K562 (cell line): ENCODE measurements around the gene SHFL. TPM values are rescaled to one million over a fixed set of nuclear protein-coding genes. Genes with fewer than 3 reads are reported as not detected.
A peak's percentile ranks its signal among the peaks of the same experiment; 100 is the strongest.

ENCODE experiments used
- CBX3 ChIP-seq, 2 experiments: IDR thresholded peaks; 1 replicate in 1 of 2; 2 replicates in 1 of 2; pipeline ENCODE4 v1.6.1; 2012; ENCODE audit warnings: inconsistent platforms in 2 of 2, low read length in 2 of 2, borderline replicate concordance in 1 of 2, control low read depth in 1 of 2
- CHAMP1 ChIP-seq: fragments of 450-650 bp; IDR thresholded peaks from 2 replicates; pipeline ENCODE4 v1.6.1; 2016; ENCODE audit warnings: mild to moderate bottlenecking
- E2F5 ChIP-seq: sonication (generic); formaldehyde crosslinking; IDR thresholded peaks from 2 replicates; pipeline ENCODE4 v1.8.0; 2022; ENCODE audit warnings: mild to moderate bottlenecking, missing genetic modification reagents
- FOXJ2 ChIP-seq: fragments of 200-800 bp; sonication (Bioruptor generic); IDR thresholded peaks from 2 replicates; pipeline ENCODE4 v1.6.1; 2016; ENCODE audit warnings: missing genetic modification characterization, missing compliant biosample characterization
- FUS ChIP-seq: fragments of 200-400 bp; formaldehyde crosslinking; optimal IDR thresholded peaks from 2 replicates; pipeline ENCODE3; 2017; ENCODE audit warnings: low read depth, low read length
- IFI16 ChIP-seq: fragments of 250-450 bp; sonication (Bioruptor Pico); IDR thresholded peaks from 2 replicates; pipeline ENCODE4 v2.1.2; 2022; ENCODE audit warnings: mild to moderate bottlenecking, inconsistent platforms
- POLR2G ChIP-seq: fragments of 200-400 bp; formaldehyde crosslinking; IDR thresholded peaks from 2 replicates; pipeline ENCODE4 v1.6.1; 2017; ENCODE audit warnings: low read depth, mild to moderate bottlenecking, antibody characterized with exemption, low read length, moderate library complexity
- USF2 ChIP-seq: sonication (generic); formaldehyde crosslinking; IDR thresholded peaks from 2 replicates; pipeline ENCODE4 v1.5.0; 2020; ENCODE audit warnings: missing genetic modification reagents
- XRCC3 ChIP-seq: fragments of 450-650 bp; IDR thresholded peaks from 2 replicates; pipeline ENCODE4 v1.6.1; 2017; ENCODE audit warnings: mild to moderate bottlenecking, moderate library complexity
- ZBTB49 ChIP-seq: sonication (generic); formaldehyde crosslinking; IDR thresholded peaks from 2 replicates; pipeline ENCODE4 v1.8.0; 2022; ENCODE audit warnings: missing genetic modification reagents, mild to moderate bottlenecking, borderline replicate concordance
- ZC3H11A ChIP-seq: IDR thresholded peaks from 2 replicates; pipeline ENCODE4 v1.6.1; 2012; ENCODE audit warnings: low read depth, low read length, improper control_type of control experiment
- ZNF184 ChIP-seq: sonication (generic); formaldehyde crosslinking; IDR thresholded peaks from 2 replicates; pipeline ENCODE4 v1.5.0; 2020; ENCODE audit warnings: missing genetic modification reagents
- polyA plus RNA-seq, 8 experiments: library from polyadenylated mRNA; depleted of rRNA in 4 of 8; stranded (reverse) in 5 of 8; unstranded in 3 of 8; fragments of >200 nt; fragmentation: Nextera tagmentation in 2 of 8; fragmentation: Illumina TruSeq in 1 of 8; extraction: Ambion mirVana in 2 of 8; extraction: Trizol in 1 of 8; gene quantifications; 2 replicates each; pipeline versions ENCODE4 v1.2.1 to v1.2.3, GENCODE V29; 2011 to 2014; ENCODE audit warnings: inconsistent platforms in 1 of 8, missing spikeins in 1 of 8
- total RNA-seq, 7 experiments: library from RNA; depleted of rRNA in 6 of 7; stranded (reverse); fragments of >200 nt in 6 of 7; fragmentation: Illumina TruSeq in 2 of 7; extraction: Trizol in 2 of 7; gene quantifications; 2 replicates each; pipeline versions ENCODE4 v1.2.1 to v1.2.3, GENCODE V29; 2011 to 2021; ENCODE audit warnings: low replicate concordance in 1 of 7
- TF ChIP-seq, protein P1 (sequence below): sonication (generic); formaldehyde crosslinking; IDR thresholded peaks from 2 replicates; pipeline ENCODE4 v1.8.0; 2022; ENCODE audit warnings: missing genetic modification reagents, mild to moderate bottlenecking, moderate library complexity, borderline replicate concordance
- TF ChIP-seq, protein P2 (sequence below): sonication (generic); formaldehyde crosslinking; IDR thresholded peaks from 2 replicates; pipeline ENCODE4 v1.9.0; 2022; ENCODE audit warnings: mild to moderate bottlenecking, missing genetic modification reagents
- TF ChIP-seq, protein P3 (sequence below): fragments of 450-650 bp; IDR thresholded peaks from 2 replicates; pipeline ENCODE4 v1.6.1; 2016

The SHFL gene
- total and polyA plus RNA-seq, 9 of the 15 experiments (the other 6 are each of a cell fraction or from before 2014, with no cell fraction given), result 1.5 to 25.7 (median 13.0) TPM

DNA sequence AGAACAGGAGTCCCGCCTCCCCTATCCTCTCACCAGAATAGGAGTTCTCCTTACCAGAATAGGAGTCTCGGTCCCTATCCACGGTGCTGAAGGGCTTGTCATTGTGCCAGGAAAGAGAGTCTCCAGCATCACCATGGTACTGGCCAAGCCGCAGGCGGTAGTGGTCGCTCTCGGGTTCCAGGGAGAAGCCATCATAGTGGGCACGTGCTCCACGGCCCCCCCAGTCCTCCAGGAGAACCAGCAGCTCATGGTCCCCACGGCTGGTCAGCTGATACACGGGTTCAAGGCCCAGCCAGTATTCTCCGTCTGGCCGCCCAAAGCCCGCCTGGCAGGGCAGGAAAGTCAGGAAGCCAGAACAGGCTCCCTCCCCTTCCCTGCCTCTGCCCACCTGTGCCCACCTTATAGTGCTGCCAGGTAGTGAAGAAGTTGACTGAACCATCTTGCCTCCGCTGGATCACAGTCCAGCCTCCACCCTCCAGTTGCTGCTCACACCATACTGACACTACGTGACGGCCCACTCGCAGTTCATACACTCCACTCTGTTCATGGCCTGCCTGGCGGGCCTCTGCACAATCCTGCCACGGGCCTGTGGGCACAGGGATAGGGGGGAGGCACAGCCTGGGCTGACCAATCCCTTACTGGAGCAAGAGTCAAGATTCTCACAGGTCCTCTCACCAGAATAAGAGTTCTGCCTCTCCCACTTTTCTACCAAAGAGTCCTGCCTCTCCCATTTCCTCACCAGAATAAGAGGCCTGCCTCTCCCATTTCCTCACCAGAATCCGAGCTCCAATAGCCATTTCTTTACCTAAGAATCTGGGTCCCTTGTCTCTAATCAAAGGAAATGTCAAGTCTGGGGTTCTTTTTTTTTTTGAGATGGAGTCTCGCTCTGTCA is 7.4 kb downstream of the SHFL start (continued):
- TF ChIP-seq FUS (no peak), ZNF184 (no peak), XRCC3 (no peak), ZC3H11A (no peak), USF2 (CRISPR knock-in tag) (no peak), FOXJ2 (no peak), POLR2G (peak; percentile 36; the same call in 1 of the 2 replicates), IFI16 (no peak), CHAMP1 (no peak), E2F5 (no peak), CBX3 (IDR thresholded peaks at IDR 0.05; ENCODE audit: borderline replicate concordance in 1 of 2, low read length in 2 of 2) (no peak), ZBTB49 (CRISPR knock-in tag) (no peak)
- TF ChIP-seq, protein P1, sequence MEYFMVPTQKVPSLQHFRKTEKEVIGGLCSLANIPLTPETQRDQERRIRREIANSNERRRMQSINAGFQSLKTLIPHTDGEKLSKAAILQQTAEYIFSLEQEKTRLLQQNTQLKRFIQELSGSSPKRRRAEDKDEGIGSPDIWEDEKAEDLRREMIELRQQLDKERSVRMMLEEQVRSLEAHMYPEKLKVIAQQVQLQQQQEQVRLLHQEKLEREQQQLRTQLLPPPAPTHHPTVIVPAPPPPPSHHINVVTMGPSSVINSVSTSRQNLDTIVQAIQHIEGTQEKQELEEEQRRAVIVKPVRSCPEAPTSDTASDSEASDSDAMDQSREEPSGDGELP (CRISPR knock-in tag), result peak; percentile 27; the same call in 1 of the 2 replicates
- TF ChIP-seq, protein P2, sequence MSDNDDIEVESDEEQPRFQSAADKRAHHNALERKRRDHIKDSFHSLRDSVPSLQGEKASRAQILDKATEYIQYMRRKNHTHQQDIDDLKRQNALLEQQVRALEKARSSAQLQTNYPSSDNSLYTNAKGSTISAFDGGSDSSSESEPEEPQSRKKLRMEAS (CRISPR knock-in tag), result 0 out of 2 replicates have a peak, but pooled peaks have one; percentile 32
- TF ChIP-seq, protein P3, sequence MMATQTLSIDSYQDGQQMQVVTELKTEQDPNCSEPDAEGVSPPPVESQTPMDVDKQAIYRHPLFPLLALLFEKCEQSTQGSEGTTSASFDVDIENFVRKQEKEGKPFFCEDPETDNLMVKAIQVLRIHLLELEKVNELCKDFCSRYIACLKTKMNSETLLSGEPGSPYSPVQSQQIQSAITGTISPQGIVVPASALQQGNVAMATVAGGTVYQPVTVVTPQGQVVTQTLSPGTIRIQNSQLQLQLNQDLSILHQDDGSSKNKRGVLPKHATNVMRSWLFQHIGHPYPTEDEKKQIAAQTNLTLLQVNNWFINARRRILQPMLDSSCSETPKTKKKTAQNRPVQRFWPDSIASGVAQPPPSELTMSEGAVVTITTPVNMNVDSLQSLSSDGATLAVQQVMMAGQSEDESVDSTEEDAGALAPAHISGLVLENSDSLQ, result no peak
